GM20431 (cell line): ENCODE data around the gene FBXL7.

Source experiments
- in situ Hi-C: fragments of 300-500 bp; cut with MseI, MboI; formaldehyde crosslinking; loops from one replicate; pipeline ENCODE4 v1.15.0; 2020; ENCODE audit warnings: low sequenced_read_pairs; ENCODE audit not compliant: unreplicated experiment

FBXL7 gene

DNA sequence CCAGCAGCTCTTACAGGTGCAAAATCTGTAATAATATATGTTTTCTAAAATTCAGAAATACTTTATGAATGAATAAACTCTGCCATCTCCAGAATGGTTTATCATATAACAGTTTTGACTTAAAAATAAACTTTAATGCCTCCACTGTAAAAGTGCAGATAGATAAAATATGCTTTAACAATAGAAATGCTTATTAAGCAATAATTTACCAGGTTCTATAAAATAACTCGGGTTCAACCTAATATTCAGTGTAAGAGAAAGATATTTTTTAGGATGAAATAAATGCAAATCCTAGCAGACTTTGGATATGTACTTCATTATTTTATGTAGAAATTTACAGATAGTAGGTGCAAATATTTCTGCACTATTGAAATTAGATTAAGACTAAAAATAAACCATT lies 74.1 kb downstream of the FBXL7 start:
- in situ Hi-C loops: no loop called here

- in situ Hi-C loops: no loop called here
Measured at GRCh38 chr5:15574806-15575325, 74.9 kb downstream of the FBXL7 start.

DNA sequence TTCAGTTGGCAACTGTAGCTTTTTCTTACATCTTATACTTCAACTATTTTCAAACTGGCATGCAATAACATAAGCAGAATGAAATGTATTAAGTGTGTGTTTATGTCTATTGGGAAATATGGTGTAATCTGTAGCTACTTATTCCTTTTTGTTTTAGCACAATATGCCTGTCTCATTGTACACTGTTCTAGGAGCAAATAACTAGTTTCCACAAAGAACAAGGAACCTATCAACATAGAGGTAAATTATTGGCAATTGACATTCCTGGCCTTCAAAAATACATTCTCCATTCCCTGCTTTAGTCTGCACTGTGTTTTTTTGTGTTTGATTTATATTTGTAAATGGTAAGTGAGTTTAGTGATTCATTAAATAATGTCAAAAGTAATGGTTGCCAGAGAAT lies 75.7 kb downstream of the FBXL7 start:
- in situ Hi-C loops: no loop called here

DNA sequence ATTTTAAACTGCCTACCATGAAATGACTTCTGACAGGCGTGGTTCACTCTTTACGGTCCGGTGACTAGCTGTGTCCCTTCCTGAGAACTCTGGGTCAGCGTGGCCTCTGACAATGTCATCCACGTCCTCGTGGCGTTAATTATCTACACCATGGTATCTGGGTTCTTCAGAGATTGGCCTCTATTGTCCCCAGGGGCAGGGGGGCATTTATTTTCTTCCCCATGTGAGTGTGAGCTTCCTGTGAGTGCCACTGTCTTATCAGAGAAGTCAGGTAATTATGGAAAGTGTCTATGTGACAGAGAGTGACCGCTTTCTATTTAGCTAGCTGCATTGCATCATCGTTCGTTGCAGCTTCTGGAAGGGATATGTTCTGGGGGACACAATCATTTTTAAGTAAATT lies 77.2 kb downstream of the FBXL7 start:
- in situ Hi-C loops: no loop called here

- in situ Hi-C loops: no loop called here
Measured at GRCh38 chr5:15577831-15578230, 77.9 kb downstream of the FBXL7 start.

GRCh38 chr5:15579193-15579990 lies 79.4 kb downstream of the FBXL7 start:
- in situ Hi-C loops: no loop called here

GRCh38 chr5:15584528-15584927 lies 84.5 kb downstream of the FBXL7 start:
- in situ Hi-C loops: no loop called here

GRCh38 chr5:15585128-15585527 lies 85.1 kb downstream of the FBXL7 start:
- in situ Hi-C loops: no loop called here

- in situ Hi-C loops: no loop called here
Measured at GRCh38 chr5:15585841-15586591, 86.0 kb downstream of the FBXL7 start.

DNA sequence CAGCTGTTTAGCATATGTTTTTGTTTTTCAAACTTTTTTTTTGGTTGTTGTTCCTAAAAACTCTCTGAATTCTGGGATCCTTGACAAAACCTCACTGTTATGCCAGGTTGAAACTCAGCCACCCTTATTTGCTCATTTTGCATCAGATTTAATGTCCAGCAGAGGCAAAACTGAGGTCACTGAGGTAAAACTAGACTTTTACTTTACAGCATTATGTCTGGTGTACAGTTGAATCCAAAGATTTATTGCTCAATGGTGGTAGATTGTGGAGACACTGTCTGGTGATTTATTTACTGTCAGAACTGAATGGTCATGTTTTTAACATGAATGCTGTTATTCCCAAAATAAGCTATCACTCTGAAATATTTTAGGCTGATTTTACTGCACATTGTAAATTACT lies 87.9 kb downstream of the FBXL7 start:
- in situ Hi-C loops: no loop called here

GRCh38 chr5:15592728-15593127 lies 92.7 kb downstream of the FBXL7 start:
- in situ Hi-C loops: no loop called here

GRCh38 chr5:15594977-15595568 lies 95.1 kb downstream of the FBXL7 start:
- in situ Hi-C loops: no loop called here

DNA sequence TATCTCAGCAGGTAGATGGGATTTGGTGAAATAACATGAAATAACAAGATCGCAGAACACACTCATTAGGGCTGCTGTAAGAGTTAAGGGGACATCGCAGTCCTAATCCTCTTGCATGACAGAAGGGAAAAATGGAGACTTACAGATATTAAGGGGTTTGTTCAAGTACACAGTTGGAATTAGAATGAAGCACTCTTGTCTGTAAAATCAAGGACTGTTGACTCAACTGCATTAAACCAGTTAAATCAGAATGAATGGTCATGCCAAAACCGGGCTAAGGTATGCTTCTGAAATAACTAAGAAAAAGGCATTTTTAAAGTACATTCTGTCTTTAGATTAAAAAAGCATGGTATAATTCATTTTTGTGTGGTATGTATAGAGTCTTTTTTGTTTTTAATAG lies 95.9 kb downstream of the FBXL7 start:
- in situ Hi-C loops: no loop called here

- in situ Hi-C loops: no loop called here
Measured at GRCh38 chr5:15596936-15597335, 97.0 kb downstream of the FBXL7 start.

GRCh38 chr5:15597804-15598203 lies 97.8 kb downstream of the FBXL7 start:
- in situ Hi-C loops: no loop called here

GRCh38 chr5:15598294-15598902 lies 98.4 kb downstream of the FBXL7 start:
- in situ Hi-C loops: no loop called here

GRCh38 chr5:15600035-15600434 lies 100.1 kb downstream of the FBXL7 start:
- in situ Hi-C loops: no loop called here

DNA sequence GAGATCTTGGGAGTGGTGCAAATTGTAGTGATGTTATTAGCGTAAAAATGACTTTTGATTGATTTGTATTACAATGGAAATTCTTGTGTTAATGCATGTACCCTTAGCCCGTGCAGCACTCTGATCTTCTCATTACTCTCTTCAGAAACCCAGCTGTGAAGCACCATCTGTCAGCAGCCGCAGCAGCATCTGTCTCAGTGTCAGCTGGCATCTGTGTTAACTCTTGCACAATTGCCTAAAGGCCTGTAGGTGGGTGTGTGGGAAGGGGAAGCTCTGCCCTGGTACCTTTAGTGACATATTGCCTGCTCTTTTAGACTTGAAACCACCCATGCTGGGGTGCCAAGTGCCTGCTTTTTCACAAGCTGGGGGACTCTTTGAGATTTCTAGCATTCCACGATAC lies 101.3 kb downstream of the FBXL7 start:
- in situ Hi-C loops: no loop called here

DNA sequence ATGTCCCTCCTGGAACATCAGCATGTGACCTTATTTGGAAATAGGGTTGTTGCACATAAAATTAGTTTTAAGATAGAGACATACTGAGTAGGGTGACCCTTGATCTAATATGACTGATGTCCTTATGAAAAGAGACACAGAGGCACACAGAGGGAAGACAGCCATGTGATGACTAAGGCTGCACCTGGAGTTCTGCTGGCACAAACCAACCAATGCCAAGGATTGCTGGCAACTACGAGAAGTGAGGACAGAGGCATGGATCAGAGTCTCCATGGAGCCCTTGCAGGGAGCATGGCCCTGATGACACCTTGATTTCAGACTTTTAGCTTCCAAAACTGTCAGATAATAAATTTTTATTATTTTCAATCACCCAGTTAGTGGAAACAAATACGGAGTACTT lies 101.9 kb downstream of the FBXL7 start:
- in situ Hi-C loops: no loop called here

DNA sequence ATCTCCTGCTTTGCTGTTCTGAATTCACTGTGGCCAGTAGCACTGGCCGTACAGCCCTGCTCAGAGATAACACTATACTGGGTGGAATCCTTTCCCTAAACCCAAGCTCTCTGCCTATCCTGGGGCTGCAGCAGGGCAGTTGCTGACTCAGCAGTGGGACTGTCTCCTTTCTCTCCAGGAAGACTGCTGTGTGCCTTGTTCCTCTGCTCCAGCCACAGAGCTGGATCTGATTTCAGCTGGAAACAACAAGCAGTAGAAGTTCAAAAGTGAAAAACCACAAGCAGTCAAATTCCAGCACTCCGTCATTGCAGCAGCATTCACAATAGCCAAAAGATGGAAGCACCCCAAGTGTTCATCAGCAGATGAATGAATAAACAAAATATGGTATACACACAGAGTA lies 105.0 kb downstream of the FBXL7 start:
- in situ Hi-C loops: no loop called here

- in situ Hi-C loops: no loop called here
Measured at GRCh38 chr5:15606197-15606596, 106.2 kb downstream of the FBXL7 start.
